Vagina (tissue), 2 donors: Measurements from ENCODE around the gene HOXB9.

Experiments used
- POLR2A ChIP-seq, 2 donors: fragments of 450-650 bp; IDR thresholded peaks; one replicate each; pipeline ENCODE4 v1.6.1; 2017; ENCODE audit warnings: antibody characterized with exemption in 2 of 2, mild to moderate bottlenecking in 2 of 2, moderate library complexity in 2 of 2
- POLR2AphosphoS5 ChIP-seq, 2 donors: sonication (generic); formaldehyde crosslinking; IDR thresholded peaks; one replicate each; pipeline ENCODE4 v1.9.0; 2017; ENCODE audit warnings: antibody characterized with exemption in 2 of 2, mild to moderate bottlenecking in 2 of 2, low read depth in 1 of 2; ENCODE audit not compliant: insufficient read depth in 1 of 2
- TF ChIP-seq, protein P1 (sequence below), 3 experiments: fragments of 450-650 bp in 2 of 3; fragments of 200-600 bp in 1 of 3; sonication (generic) in 1 of 3; IDR thresholded peaks; one replicate each; pipeline ENCODE4 v1.5.1; 2017 to 2019; ENCODE audit warnings: antibody characterized with exemption in 3 of 3, mild to moderate bottlenecking in 2 of 3, moderate library complexity in 2 of 3

- TF ChIP-seq POLR2A (IDR thresholded peaks at IDR 0.05) (no peak), POLR2AphosphoS5 (IDR thresholded peaks at IDR 0.05; ENCODE audit: insufficient read depth in 1 of 2, low read depth in 1 of 2) (no peak)
- TF ChIP-seq, protein P1, sequence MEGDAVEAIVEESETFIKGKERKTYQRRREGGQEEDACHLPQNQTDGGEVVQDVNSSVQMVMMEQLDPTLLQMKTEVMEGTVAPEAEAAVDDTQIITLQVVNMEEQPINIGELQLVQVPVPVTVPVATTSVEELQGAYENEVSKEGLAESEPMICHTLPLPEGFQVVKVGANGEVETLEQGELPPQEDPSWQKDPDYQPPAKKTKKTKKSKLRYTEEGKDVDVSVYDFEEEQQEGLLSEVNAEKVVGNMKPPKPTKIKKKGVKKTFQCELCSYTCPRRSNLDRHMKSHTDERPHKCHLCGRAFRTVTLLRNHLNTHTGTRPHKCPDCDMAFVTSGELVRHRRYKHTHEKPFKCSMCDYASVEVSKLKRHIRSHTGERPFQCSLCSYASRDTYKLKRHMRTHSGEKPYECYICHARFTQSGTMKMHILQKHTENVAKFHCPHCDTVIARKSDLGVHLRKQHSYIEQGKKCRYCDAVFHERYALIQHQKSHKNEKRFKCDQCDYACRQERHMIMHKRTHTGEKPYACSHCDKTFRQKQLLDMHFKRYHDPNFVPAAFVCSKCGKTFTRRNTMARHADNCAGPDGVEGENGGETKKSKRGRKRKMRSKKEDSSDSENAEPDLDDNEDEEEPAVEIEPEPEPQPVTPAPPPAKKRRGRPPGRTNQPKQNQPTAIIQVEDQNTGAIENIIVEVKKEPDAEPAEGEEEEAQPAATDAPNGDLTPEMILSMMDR (IDR thresholded peaks at IDR 0.05), result no peak
Observed at GRCh38 chr17:48609033-48609432, 17.1 kb downstream of the HOXB9 start.
